Measurements from ENCODE around the gene REXO4. TPM values are rescaled to one million over a fixed set of nuclear protein-coding genes. Genes with fewer than 3 reads are reported as not detected.
"Not testable (repeated sequence)": the region's sequence is repeated elsewhere in the genome, so short reads cannot be mapped to it uniquely, and the experiment has no call there.

Gene REXO4
- total RNA-seq, 1 experiment from 2014 or later, result 9.0 TPM

- no peak for DNase-seq (ENCODE audit: low read depth)
Observed at GRCh38 chr9:133389562-133389961, 28.2 kb downstream of the REXO4 start.

GRCh38 chr9:133389025-133389557 lies 28.7 kb downstream of the REXO4 start:
- no peak for DNase-seq (ENCODE audit: low read depth)

DNA sequence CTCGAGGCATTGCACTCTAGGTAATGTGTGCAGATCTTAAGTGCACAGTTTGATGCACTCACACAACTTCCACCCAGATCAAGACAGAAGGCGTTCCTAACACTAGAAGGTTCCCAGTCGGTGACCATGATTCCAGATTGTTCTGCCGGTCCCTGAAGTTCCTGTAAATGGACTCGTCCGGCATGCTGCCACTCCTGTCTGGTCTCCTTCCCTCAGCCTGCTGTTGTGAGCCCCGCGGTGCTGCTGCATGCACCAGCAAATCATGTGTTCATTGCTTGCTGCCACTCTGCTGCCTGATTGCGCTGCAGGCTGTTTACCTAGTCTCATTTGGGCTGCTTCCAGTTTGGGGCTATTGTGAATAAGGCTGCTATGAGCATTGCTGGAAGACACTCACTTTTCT lies 30.1 kb downstream of the REXO4 start:
- DNase-seq (ENCODE audit: low read depth), result no peak

GRCh38 chr9:133386338-133386737 lies 31.5 kb downstream of the REXO4 start:
- DNase-seq (ENCODE audit: low read depth), result no peak

DNA sequence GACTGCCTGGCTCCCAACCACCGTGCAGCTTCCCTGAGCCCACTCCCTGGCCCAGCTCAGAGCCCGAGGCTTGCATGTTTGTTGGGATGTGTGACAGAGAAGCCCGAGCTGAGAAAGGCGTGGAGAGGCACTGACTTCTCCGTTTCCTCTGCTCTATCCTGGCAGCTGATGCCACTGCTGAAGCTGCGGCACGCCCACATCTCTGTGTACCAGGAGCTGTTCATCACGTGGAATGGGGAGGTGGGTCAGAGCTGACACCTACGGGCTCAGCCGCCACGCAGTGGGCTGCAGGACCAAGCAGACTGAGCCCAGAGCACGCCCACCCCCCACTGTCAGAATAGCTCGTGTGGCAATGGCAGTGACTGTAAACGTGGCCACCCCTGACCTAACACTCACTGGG lies 32.4 kb downstream of the REXO4 start:
- no peak for DNase-seq (ENCODE audit: low read depth)

DNA sequence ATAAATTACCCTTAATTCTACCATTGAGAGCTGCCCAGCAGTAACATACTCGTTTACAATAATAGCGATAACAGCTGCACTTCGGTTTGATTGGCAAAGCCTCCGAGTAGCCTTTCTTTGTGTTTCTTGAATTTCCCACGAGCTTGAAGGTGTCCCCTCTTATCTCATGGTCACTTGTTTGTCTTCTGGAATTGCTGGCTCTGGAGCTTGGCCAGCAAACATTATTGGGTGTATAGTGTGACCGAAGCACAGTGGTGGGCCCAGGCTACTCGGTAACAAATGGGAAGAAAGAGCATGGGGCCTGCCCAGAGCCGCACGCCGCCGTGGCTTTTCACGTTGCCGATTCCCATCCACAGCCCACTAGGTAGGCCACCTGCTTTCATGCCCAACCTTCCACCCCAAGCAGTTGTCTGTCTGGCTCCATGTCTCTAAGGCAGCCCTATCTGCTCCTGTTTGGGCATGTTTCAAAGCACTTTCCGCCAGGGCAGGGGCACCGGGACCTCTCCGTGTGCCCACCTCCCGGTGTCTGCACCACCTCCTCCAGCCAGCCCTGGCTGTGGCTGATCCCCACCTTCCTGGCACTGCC lies 33.0 kb downstream of the REXO4 start:
- no peak for DNase-seq (ENCODE audit: low read depth)

- no peak for DNase-seq (ENCODE audit: low read depth)
Observed at GRCh38 chr9:133383438-133383837, 34.4 kb downstream of the REXO4 start.

GRCh38 chr9:133382507-133383141 lies 35.2 kb downstream of the REXO4 start:
- DNase-seq (ENCODE audit: low read depth), result no peak

GRCh38 chr9:133380734-133381133 lies 37.1 kb downstream of the REXO4 start:
- DNase-seq (ENCODE audit: low read depth), result no peak

GRCh38 chr9:133379153-133380086 lies 38.4 kb downstream of the REXO4 start:
- no peak for DNase-seq (ENCODE audit: low read depth)

DNA sequence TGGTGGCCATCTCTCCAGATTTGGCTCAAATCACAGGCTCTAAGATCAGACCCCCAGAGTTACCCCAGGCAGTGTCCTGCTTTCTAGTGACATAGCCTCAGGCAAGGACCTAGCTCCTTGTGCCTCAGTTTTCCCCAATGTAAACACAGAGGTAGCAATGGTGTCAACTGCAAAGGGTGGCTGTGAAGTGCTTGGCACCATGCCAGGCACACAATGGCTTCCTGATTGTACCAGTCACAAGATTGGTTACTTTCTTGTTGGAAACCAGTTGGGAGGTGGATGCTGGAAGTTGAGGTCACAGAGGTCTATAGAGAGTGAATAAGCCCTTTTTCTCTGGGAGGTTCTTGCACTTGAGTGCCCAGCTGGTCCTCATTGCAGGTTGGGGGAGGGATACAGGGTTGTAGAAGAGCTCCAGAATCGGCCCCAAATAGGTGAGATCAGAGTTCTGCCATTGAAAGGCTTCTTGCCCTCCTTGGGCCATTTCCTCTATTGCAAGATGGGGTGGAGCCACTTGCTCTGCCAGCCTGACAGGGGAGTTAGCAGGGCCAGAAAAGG lies 39.3 kb downstream of the REXO4 start:
- DNase-seq (ENCODE audit: low read depth), result no peak

DNA sequence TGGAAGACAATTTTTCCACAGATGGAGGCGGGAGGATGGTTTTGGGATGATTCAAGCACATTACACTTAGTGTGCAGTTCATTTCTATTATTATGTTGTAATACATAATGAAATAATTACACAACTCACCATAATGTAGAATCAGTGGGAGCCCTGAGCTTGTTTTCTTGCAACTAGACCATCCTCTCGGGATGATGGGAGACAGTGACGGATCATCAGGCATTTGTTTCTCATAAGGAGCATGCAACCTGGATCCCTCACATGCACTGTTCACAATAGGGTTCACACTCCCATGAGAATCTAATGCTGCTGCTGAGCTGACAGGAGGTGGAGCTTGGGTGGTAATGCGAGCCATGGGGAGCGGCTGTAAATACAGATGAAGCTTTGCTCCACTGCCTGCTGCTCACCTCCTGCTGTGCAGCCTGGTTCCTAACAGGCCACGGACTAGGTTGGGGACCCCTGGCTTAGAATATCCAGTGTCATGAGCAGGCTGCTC lies 40.0 kb downstream of the REXO4 start:
- peak; percentile 43 for DNase-seq (ENCODE audit: low read depth)

GRCh38 chr9:133377280-133377679 lies 40.5 kb downstream of the REXO4 start:
- DNase-seq (ENCODE audit: low read depth), result not testable (repeated sequence)

DNA sequence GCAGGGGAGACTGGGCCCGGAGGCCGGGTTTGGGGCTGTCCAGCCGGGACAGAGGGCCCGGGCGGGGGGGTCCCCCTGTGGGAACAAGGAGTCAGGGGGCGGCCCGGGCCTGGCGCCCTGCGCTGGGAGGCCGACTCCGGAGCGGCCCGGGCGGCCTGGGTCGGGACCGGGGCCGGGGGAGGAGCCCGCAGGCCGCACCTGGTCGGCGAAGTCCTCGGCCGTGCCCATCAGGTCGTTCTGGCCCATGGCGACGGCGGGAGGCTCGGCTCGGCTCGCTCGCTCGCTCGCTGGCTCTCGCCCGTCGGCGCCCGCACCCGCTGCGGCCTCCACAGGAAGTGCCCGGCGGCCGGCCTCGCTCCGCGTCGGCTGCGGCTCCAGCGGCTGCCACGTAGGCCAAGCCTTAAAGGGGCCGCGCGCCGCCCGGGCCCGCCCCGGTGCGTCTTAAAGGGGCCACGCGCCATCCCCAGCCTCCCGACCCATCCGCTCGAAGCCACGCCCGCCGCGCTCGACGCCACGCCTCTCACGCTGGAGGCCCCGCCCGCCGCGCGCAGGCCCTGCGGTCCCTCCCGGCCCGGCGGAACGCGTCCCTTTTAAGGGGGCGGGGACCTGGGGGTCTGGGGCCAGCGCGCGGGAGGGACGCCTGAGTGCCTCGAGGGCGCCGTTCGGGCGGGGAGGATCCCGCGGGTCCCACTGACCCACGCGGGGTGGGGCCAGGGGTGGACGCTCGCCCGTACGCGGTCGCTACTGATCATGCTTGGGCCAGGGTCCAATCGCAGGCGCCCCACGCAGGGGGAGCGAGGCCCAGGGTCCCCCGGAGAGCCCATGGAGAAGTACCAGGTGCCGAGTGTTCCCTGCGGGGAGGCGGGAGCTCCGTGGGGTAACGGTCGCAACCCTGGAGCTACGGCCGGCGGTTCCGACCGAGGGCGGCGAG lies 41.8 kb downstream of the REXO4 start, which contains the start of the genes STKLD1 and SURF4:
STKLD1 (plus strand) TSS at position 643 of the 931 bp plus-strand sequence; CDS start at position 751, 108 bp downstream.
SURF4 (minus strand) TSS at position 337 of the 931 bp plus-strand sequence; CDS start at position 246, 91 bp downstream.
- peak; percentile 94 for DNase-seq (ENCODE audit: low read depth)

GRCh38 chr9:133375116-133375723 lies 42.6 kb downstream of the REXO4 start:
- peak; percentile 24 for DNase-seq (ENCODE audit: low read depth)

DNA sequence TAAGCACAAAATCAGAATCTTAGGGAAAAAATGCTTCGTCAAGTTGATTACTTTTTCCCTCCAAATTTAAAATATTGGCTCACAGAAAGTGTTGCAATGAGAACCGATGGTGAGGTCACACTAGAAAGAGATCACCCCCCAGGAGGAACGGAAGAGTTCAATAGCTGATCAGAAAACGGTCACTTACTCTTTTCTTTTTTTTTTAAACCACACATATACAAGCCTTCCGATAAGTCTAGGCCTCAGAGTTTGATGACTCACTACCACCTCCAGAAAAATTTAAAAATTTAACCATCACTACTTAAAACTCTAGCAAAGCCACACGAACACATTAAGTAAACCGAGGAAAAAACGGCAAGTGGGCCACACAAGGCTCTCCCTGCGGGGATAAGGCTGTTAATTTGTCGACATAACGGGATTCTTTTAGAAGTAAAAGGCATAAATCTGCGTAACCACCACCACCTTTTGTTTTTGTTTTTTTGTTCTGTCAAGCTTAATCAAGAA lies 43.1 kb downstream of the REXO4 start:
- DNase-seq (ENCODE audit: low read depth), result peak; percentile 46

GRCh38 chr9:133372144-133372543 lies 45.7 kb downstream of the REXO4 start:
- no peak for DNase-seq (ENCODE audit: low read depth)

DNA sequence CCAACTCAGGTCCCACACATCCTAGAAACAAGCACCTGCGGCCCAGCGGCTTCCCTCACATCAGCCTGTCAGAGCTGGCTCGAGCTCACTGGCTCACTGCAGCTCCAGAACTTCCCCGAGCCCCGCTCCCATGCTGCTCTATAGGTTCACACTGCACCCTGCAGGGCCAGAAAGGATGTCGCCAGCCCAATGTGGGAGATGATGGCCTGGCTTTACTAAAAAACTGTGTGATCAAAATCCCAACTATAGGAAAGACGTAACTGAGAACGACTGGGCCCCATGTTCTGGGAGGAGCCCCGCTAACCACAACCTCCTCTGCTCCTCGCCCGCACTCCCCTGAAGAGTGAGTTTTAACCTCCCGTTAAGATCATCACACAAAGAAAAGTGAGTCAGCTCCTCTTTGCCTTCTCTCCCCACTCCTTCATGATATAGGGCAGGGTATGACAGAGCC lies 46.5 kb downstream of the REXO4 start:
- no peak for DNase-seq (ENCODE audit: low read depth)

- no peak for DNase-seq (ENCODE audit: low read depth)
Observed at GRCh38 chr9:133370685-133371084, 47.1 kb downstream of the REXO4 start.

DNA sequence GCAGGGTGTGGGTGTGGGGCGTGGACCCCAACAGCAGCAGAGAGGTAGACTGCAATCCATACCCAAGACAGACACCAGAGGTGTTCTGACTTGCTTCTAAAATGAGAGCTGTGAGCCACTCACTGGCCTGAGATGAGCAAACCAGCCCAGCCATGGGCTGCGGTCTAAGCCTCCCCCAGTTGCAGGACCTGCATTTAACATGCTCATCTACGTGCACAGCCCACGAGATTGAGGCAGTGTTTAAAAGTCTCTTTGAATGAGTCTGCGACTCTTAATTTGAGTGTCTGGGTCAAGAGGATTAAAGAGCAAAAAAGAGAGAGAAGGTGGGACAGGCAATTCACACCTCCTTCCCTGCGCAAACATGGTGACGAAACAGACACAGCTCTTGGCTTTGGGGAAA lies 47.9 kb downstream of the REXO4 start:
- DNase-seq (ENCODE audit: low read depth), result no peak
